BLaER1 (cell line): ENCODE measurements around the gene CNPY1.

ENCODE experiments used
- H3K27ac ChIP-seq: shearing (Covaris generic); formaldehyde crosslinking; 2 replicates; pipeline ENCODE4 v1.8.1; 2022
- H3K27me3 ChIP-seq: shearing (Covaris generic); formaldehyde crosslinking; 2 replicates; pipeline ENCODE4 v1.8.1; 2022
- H3K36me3 ChIP-seq: shearing (Covaris generic); formaldehyde crosslinking; 2 replicates; pipeline ENCODE4 v1.8.1; 2022
- H3K4me1 ChIP-seq: shearing (Covaris generic); formaldehyde crosslinking; 2 replicates; pipeline ENCODE4 v1.8.1; 2022
- H3K4me2 ChIP-seq: shearing (Covaris generic); formaldehyde crosslinking; 2 replicates; pipeline ENCODE4 v1.8.1; 2022
- H3K4me3 ChIP-seq: shearing (Covaris generic); formaldehyde crosslinking; 2 replicates; pipeline ENCODE4 v1.8.1; 2022
- H3K9ac ChIP-seq: shearing (Covaris generic); formaldehyde crosslinking; 2 replicates; pipeline ENCODE4 v1.8.1; 2022
- H3K9me3 ChIP-seq: shearing (Covaris generic); formaldehyde crosslinking; 2 replicates; pipeline ENCODE4 v1.8.1; 2022
- H4K20me1 ChIP-seq: shearing (Covaris generic); formaldehyde crosslinking; 2 replicates; pipeline ENCODE4 v1.8.1; 2022
- Cebpa-rat ChIP-seq: shearing (Covaris generic); IDR thresholded peaks from 2 replicates; pipeline ENCODE4 v1.8.1; 2022

The CNPY1 gene

GRCh38 chr7:155534691-155535090 lies 11.7 kb downstream of the CNPY1 start:
- Histone ChIP-seq H3K4me2 (no peak overlapping the region), H3K27ac (no peak overlapping the region), H3K4me3 (no peak overlapping the region), H4K20me1 (peaks cover 69% of the 10 kb centered on the region), H3K9me3 (no peaks in the 10 kb centered on the region), H3K27me3 (peaks cover 79% of the 10 kb centered on the region), H3K9ac (no peak overlapping the region), H3K36me3 (no peaks in the 10 kb centered on the region), H3K4me1 (peaks cover 14% of the 10 kb centered on the region)
- no peak for TF ChIP-seq Cebpa-rat

- Histone ChIP-seq H3K9me3 (no peaks in the 10 kb centered on the region), H3K4me3 (peak overlapping the region; percentile 59), H3K4me2 (peak overlapping the region; percentile 95), H4K20me1 (peaks cover 69% of the 10 kb centered on the region), H3K4me1 (peaks cover 14% of the 10 kb centered on the region), H3K9ac (no peak overlapping the region), H3K36me3 (no peaks in the 10 kb centered on the region), H3K27ac (no peak overlapping the region), H3K27me3 (peaks cover 84% of the 10 kb centered on the region)
- TF ChIP-seq Cebpa-rat: no peak
Observed at GRCh38 chr7:155533827-155534690, 12.3 kb downstream of the CNPY1 start.

GRCh38 chr7:155533120-155533826 lies 13.1 kb downstream of the CNPY1 start:
- Histone ChIP-seq H3K9ac (no peak overlapping the region), H3K27ac (no peak overlapping the region), H3K4me3 (peak overlapping the region; percentile 59), H4K20me1 (peaks cover 69% of the 10 kb centered on the region), H3K4me1 (peaks cover 14% of the 10 kb centered on the region), H3K9me3 (no peaks in the 10 kb centered on the region), H3K27me3 (peaks cover 85% of the 10 kb centered on the region), H3K36me3 (no peaks in the 10 kb centered on the region), H3K4me2 (peak overlapping the region; percentile 95)
- TF ChIP-seq Cebpa-rat: no peak

- Histone ChIP-seq H3K9ac (no peak overlapping the region), H3K36me3 (no peaks in the 10 kb centered on the region), H3K4me2 (peak overlapping the region; percentile 95), H3K9me3 (no peaks in the 10 kb centered on the region), H3K4me1 (peaks cover 14% of the 10 kb centered on the region), H4K20me1 (peaks cover 69% of the 10 kb centered on the region), H3K27ac (no peak overlapping the region), H3K27me3 (peaks cover 87% of the 10 kb centered on the region), H3K4me3 (peak overlapping the region; percentile 59)
- no peak for TF ChIP-seq Cebpa-rat
Observed at GRCh38 chr7:155532792-155533119, 13.6 kb downstream of the CNPY1 start.

GRCh38 chr7:155531681-155532080 lies 14.7 kb downstream of the CNPY1 start:
- Histone ChIP-seq H3K4me1 (peaks cover 14% of the 10 kb centered on the region), H3K9ac (no peak overlapping the region), H3K4me2 (no peak overlapping the region), H4K20me1 (peaks cover 69% of the 10 kb centered on the region), H3K9me3 (no peaks in the 10 kb centered on the region), H3K27ac (no peak overlapping the region), H3K27me3 (peaks cover 85% of the 10 kb centered on the region), H3K36me3 (no peaks in the 10 kb centered on the region), H3K4me3 (no peak overlapping the region)
- no peak for TF ChIP-seq Cebpa-rat

GRCh38 chr7:155530601-155531000 lies 15.8 kb downstream of the CNPY1 start:
- H3K27ac ChIP-seq: no peak overlapping the region
- peaks cover 79% of the 10 kb centered on the region for H3K27me3 ChIP-seq
- H3K4me2 ChIP-seq: no peak overlapping the region
- no peak overlapping the region for H3K9ac ChIP-seq
- no peaks in the 10 kb centered on the region for H3K36me3 ChIP-seq
- H3K4me3 ChIP-seq: no peak overlapping the region
- peaks cover 14% of the 10 kb centered on the region for H3K4me1 ChIP-seq
- no peak for TF ChIP-seq Cebpa-rat
- H3K9me3 ChIP-seq: no peaks in the 10 kb centered on the region
- H4K20me1 ChIP-seq: peaks cover 60% of the 10 kb centered on the region

- peaks cover 52% of the 10 kb centered on the region for H4K20me1 ChIP-seq
- H3K4me1 ChIP-seq: peaks cover 14% of the 10 kb centered on the region
- no peak overlapping the region for H3K9ac ChIP-seq
- H3K27ac ChIP-seq: no peak overlapping the region
- no peaks in the 10 kb centered on the region for H3K9me3 ChIP-seq
- no peak for TF ChIP-seq Cebpa-rat
- H3K4me3 ChIP-seq: no peak overlapping the region
- H3K36me3 ChIP-seq: no peaks in the 10 kb centered on the region
- peaks cover 71% of the 10 kb centered on the region for H3K27me3 ChIP-seq
- H3K4me2 ChIP-seq: no peak overlapping the region
Observed at GRCh38 chr7:155529845-155530244, 16.5 kb downstream of the CNPY1 start.

- peaks cover 14% of the 10 kb centered on the region for H3K4me1 ChIP-seq
- H3K36me3 ChIP-seq: no peaks in the 10 kb centered on the region
- peaks cover 66% of the 10 kb centered on the region for H3K27me3 ChIP-seq
- H3K4me2 ChIP-seq: no peak overlapping the region
- no peak for TF ChIP-seq Cebpa-rat
- H3K9me3 ChIP-seq: no peaks in the 10 kb centered on the region
- H4K20me1 ChIP-seq: peaks cover 47% of the 10 kb centered on the region
- no peak overlapping the region for H3K9ac ChIP-seq
- no peak overlapping the region for H3K4me3 ChIP-seq
- no peak overlapping the region for H3K27ac ChIP-seq
Observed at GRCh38 chr7:155529346-155529745, 17.0 kb downstream of the CNPY1 start.

- no peak overlapping the region for H3K9ac ChIP-seq
- peaks cover 1% of the 10 kb centered on the region for H3K4me1 ChIP-seq
- no peak for TF ChIP-seq Cebpa-rat
- H3K9me3 ChIP-seq: no peaks in the 10 kb centered on the region
- H3K27me3 ChIP-seq: peaks cover 53% of the 10 kb centered on the region
- no peak overlapping the region for H3K4me2 ChIP-seq
- H3K4me3 ChIP-seq: no peak overlapping the region
- H3K36me3 ChIP-seq: no peaks in the 10 kb centered on the region
- H3K27ac ChIP-seq: no peak overlapping the region
- H4K20me1 ChIP-seq: peaks cover 30% of the 10 kb centered on the region
Observed at GRCh38 chr7:155527664-155528063, 18.7 kb downstream of the CNPY1 start.

- Histone ChIP-seq H4K20me1 (peaks cover 29% of the 10 kb centered on the region), H3K9me3 (no peaks in the 10 kb centered on the region), H3K4me3 (no peak overlapping the region), H3K4me1 (no peaks in the 10 kb centered on the region), H3K36me3 (no peaks in the 10 kb centered on the region), H3K9ac (no peak overlapping the region), H3K27ac (no peak overlapping the region), H3K4me2 (no peak overlapping the region), H3K27me3 (peaks cover 50% of the 10 kb centered on the region)
- no peak for TF ChIP-seq Cebpa-rat
Observed at GRCh38 chr7:155526225-155526624, 20.1 kb downstream of the CNPY1 start.
